GM21515 (cell line): ENCODE measurements around the gene RRM2.

Experiments
- ATAC-seq: cut with Tn5 transposase; IDR thresholded peaks from one replicate; pipeline ENCODE4 v1.9.1; 2021; ENCODE audit not compliant: unreplicated experiment

Gene RRM2

GRCh38 chr2:10170256-10170655, 47.7 kb downstream of the RRM2 start:
- ATAC-seq = no peak

- no peak for ATAC-seq
Measured at GRCh38 chr2:10171006-10171800, 48.7 kb downstream of the RRM2 start.

GRCh38 chr2:10172033-10172871, 49.7 kb downstream of the RRM2 start:
- ATAC-seq = no peak

- ATAC-seq = no peak
Measured at GRCh38 chr2:10173258-10174005, 50.9 kb downstream of the RRM2 start.

GRCh38 chr2:10174173-10174572, 51.6 kb downstream of the RRM2 start:
- ATAC-seq = no peak

GRCh38 chr2:10175441-10175840, 52.9 kb downstream of the RRM2 start:
- no peak for ATAC-seq

- no peak for ATAC-seq
Measured at GRCh38 chr2:10178751-10179150, 56.2 kb downstream of the RRM2 start.

- ATAC-seq = no peak
Measured at GRCh38 chr2:10179422-10179821, 56.9 kb downstream of the RRM2 start.

- no peak for ATAC-seq
Measured at GRCh38 chr2:10180229-10180628, 57.7 kb downstream of the RRM2 start.
